Measurements from ENCODE around the gene RPLP1.
A peak's percentile ranks its signal among the peaks of the same experiment; 100 is the strongest.

Gene RPLP1

GRCh38 chr15:69452692-69453521, at the start of gene RPLP1:
RPLP1 (plus strand) TSS chr15:69452818; CDS start chr15:69452949, 131 bp downstream.
- TF ChIP-seq CTCF (IDR thresholded peaks at IDR 0.05; ENCODE audit: control insufficient read depth, extremely low read depth, insufficient read depth): no peak
- H3K4me3 ChIP-seq (ENCODE audit: low read depth, low read length): peak within 1 kb of the TSS; percentile 87
- DNase-seq (ENCODE audit: low read depth): peak; percentile 86

GRCh38 chr15:69403594-69403993, 49.0 kb upstream of the RPLP1 start:
- no peak for DNase-seq (ENCODE audit: low read depth)
- no peak for TF ChIP-seq CTCF (IDR thresholded peaks at IDR 0.05; ENCODE audit: control insufficient read depth, extremely low read depth, insufficient read depth)
- no peak overlapping the region for H3K4me3 ChIP-seq (ENCODE audit: low read depth, low read length)

GRCh38 chr15:69405110-69405509, 47.5 kb upstream of the RPLP1 start:
- no peak for TF ChIP-seq CTCF (IDR thresholded peaks at IDR 0.05; ENCODE audit: control insufficient read depth, extremely low read depth, insufficient read depth)
- H3K4me3 ChIP-seq (ENCODE audit: low read depth, low read length): no peak overlapping the region
- DNase-seq (ENCODE audit: low read depth): peak; percentile 44

GRCh38 chr15:69407719-69408400, 44.8 kb upstream of the RPLP1 start:
- DNase-seq (ENCODE audit: low read depth): no peak
- H3K4me3 ChIP-seq (ENCODE audit: low read depth, low read length): no peak overlapping the region
- no peak for TF ChIP-seq CTCF (IDR thresholded peaks at IDR 0.05; ENCODE audit: control insufficient read depth, extremely low read depth, insufficient read depth)

- no peak for DNase-seq (ENCODE audit: low read depth)
- no peak for TF ChIP-seq CTCF (IDR thresholded peaks at IDR 0.05; ENCODE audit: control insufficient read depth, extremely low read depth, insufficient read depth)
Observed at GRCh38 chr15:69408841-69409240, 43.8 kb upstream of the RPLP1 start.

GRCh38 chr15:69410248-69410874, 42.3 kb upstream of the RPLP1 start:
- DNase-seq (ENCODE audit: low read depth): no peak
- TF ChIP-seq CTCF (IDR thresholded peaks at IDR 0.05; ENCODE audit: control insufficient read depth, extremely low read depth, insufficient read depth): peak; percentile 99
- no peak overlapping the region for H3K4me3 ChIP-seq (ENCODE audit: low read depth, low read length)

More at GRCh38 chr15:69408841-69409240, 43.8 kb upstream of the RPLP1 start:
- no peak overlapping the region for H3K4me3 ChIP-seq (ENCODE audit: low read depth, low read length)

All from LNCaP clone FGC (cell line).